GM12892 (cell line): Measurements from ENCODE around the gene TESK2.

Experiments
- POLR2A ChIP-seq: IDR thresholded peaks from 2 replicates; pipeline ENCODE4 v1.6.1; 2011; ENCODE audit warnings: low read depth, low read length, control low read depth
- POLR2AphosphoS5 ChIP-seq: IDR thresholded peaks from 2 replicates; pipeline ENCODE4 v1.6.1; 2011; ENCODE audit warnings: low read depth, low read length, control low read depth

- no peak for TF ChIP-seq POLR2AphosphoS5
- TF ChIP-seq POLR2A, result no peak
Measured at GRCh38 chr1:45385302-45385701, 105.7 kb downstream of the TESK2 start.
